Neural progenitor cell (in vitro differentiated cells): ENCODE measurements around the gene CHST9. TPM values are rescaled to one million over a fixed set of nuclear protein-coding genes. Genes with fewer than 3 reads are reported as not detected.

Experiments used
- DNase-seq: peaks from one replicate; pipeline ENCODE4 v3.0.0-alpha.2; 2016; ENCODE audit warnings: low spot score
- H2AFZ ChIP-seq: fragments of 200-600 bp; sonication (generic); replicated peaks from 2 replicates; pipeline ENCODE4 v1.6.1; 2016; ENCODE audit warnings: antibody characterized with exemption
- H3F3A ChIP-seq: fragments of 200-600 bp; sonication (generic); 2 replicates; pipeline ENCODE4 v1.6.1; 2016; ENCODE audit warnings: antibody characterized with exemption, low read depth
- H3K27ac ChIP-seq: fragments of 200-600 bp; sonication (generic); 2 replicates; pipeline ENCODE4 v1.5.1; 2016; ENCODE audit warnings: mild to moderate bottlenecking
- H3K27me3 ChIP-seq: fragments of 200-600 bp; sonication (generic); 2 replicates; pipeline ENCODE4 v1.6.1; 2016; ENCODE audit warnings: mild to moderate bottlenecking, moderate library complexity
- H3K36me3 ChIP-seq: fragments of 200-600 bp; sonication (generic); 2 replicates; pipeline ENCODE4 v1.5.1; 2016
- H3K4me1 ChIP-seq: fragments of 200-600 bp; sonication (generic); 2 replicates; pipeline ENCODE4 v1.6.1; 2016; ENCODE audit warnings: mixed run types
- H3K4me2 ChIP-seq: fragments of 200-600 bp; sonication (generic); 2 replicates; pipeline ENCODE4 v1.6.1; 2016
- H3K4me3 ChIP-seq: fragments of 200-600 bp; sonication (generic); 2 replicates; pipeline ENCODE4 v1.5.1; 2016
- H3K79me2 ChIP-seq: fragments of 200-600 bp; sonication (generic); 2 replicates; pipeline ENCODE4 v1.6.1; 2016; ENCODE audit warnings: low read depth
- H3K9ac ChIP-seq: fragments of 200-600 bp; sonication (generic); 2 replicates; pipeline ENCODE4 v1.6.1; 2016
- H3K9me3 ChIP-seq: fragments of 200-600 bp; sonication (generic); 2 replicates; pipeline ENCODE4 v1.5.1; 2016; ENCODE audit warnings: low read depth
- H4K20me1 ChIP-seq: fragments of 200-600 bp; sonication (generic); 2 replicates; pipeline ENCODE4 v1.6.1; 2016; ENCODE audit warnings: low read depth
- H3K27ac Mint-ChIP-seq: 3 replicates; pipeline ENCODE4 v1.8.0; 2021; ENCODE audit warnings: mixed read lengths
- H3K27me3 Mint-ChIP-seq: 2 replicates; pipeline ENCODE4 v1.8.0; 2022; ENCODE audit warnings: low read depth, mild to moderate bottlenecking, inconsistent platforms, moderate library complexity, mixed read lengths; ENCODE audit not compliant: insufficient read depth
- H3K36me3 Mint-ChIP-seq: 3 replicates; pipeline ENCODE4 v1.8.0; 2021; ENCODE audit warnings: mixed read lengths
- H3K4me1 Mint-ChIP-seq: 3 replicates; pipeline ENCODE4 v1.8.0; 2021; ENCODE audit warnings: mixed read lengths
- H3K4me3 Mint-ChIP-seq: 3 replicates; pipeline ENCODE4 v1.8.0; 2021; ENCODE audit warnings: mild to moderate bottlenecking, moderate library complexity, mixed read lengths
- H3K9me3 Mint-ChIP-seq: 3 replicates; pipeline ENCODE4 v1.8.0; 2020; ENCODE audit warnings: mixed read lengths
- EZH2 ChIP-seq: fragments of 200-600 bp; sonication (generic); IDR thresholded peaks from 2 replicates; pipeline ENCODE4 v1.6.1; 2017; ENCODE audit warnings: antibody characterized with exemption, mild to moderate bottlenecking, moderate library complexity
- EZH2phosphoT487 ChIP-seq: fragments of 200-600 bp; sonication (generic); IDR thresholded peaks from 2 replicates; pipeline ENCODE4 v1.6.1; 2017; ENCODE audit warnings: antibody characterized with exemption
- total RNA-seq: library from RNA; depleted of rRNA; stranded (reverse); fragments of >200 nt; gene quantifications from 2 replicates; pipeline ENCODE4 v1.2.3, GENCODE V29; 2015; ENCODE audit warnings: low replicate concordance
- TF ChIP-seq, protein P1 (sequence below): fragments of 200-600 bp; sonication (generic); IDR thresholded peaks from 2 replicates; pipeline ENCODE4 v1.5.1; 2017; ENCODE audit warnings: antibody characterized with exemption, mild to moderate bottlenecking

Gene CHST9
- total RNA-seq, 1 donor from 2014 or later = 1.3 TPM

DNA sequence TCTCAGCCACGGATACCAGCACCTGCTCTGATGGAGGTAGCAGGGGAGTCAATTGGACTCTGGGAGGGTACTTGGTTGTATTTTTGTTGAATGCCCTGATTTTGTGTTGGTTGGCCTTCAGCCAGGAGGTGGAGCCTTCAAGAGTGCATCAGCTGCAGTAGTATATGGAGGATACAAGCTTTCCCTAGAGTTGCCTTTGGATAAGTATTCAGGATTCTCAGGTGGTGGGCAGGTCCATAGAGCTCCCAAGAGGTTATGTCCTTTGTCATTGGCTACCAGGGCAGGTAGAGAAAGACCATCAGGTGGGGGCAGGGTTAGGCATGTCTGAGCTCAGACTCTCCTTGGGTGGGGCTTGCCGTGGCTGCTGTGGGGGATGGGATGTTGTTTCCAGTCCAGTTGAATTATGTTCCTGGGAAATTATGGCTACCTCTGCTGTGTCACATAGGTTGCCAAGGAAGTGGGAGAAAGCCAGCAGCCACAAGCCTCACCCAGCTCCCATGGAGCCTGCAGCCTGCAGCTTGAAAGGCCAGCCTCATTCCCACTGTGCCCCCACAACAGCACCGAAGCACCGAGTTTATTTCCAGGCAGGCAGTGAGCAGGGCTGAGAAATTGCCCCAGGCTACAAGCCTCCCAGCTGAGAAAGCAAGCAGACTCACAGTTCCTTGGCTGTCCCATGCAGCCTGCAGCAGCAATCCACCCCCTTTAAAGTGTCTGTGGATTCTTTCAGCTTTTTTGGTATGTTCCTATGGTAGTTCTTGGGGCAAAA, 38.6 kb upstream of the CHST9 start:
- Histone ChIP-seq H3K4me1 (peaks cover 7% of the 10 kb centered on the region), H3K9me3 (no peaks in the 10 kb centered on the region), H3F3A (no peaks in the 10 kb centered on the region), H2AFZ (peak overlapping the region; percentile 68), H4K20me1 (no peaks in the 10 kb centered on the region), H3K4me2 (no peak overlapping the region), H3K36me3 (no peaks in the 10 kb centered on the region), H3K4me3 (no peak overlapping the region), H3K9ac (no peak overlapping the region), H3K27ac (no peak overlapping the region), H3K79me2 (no peaks in the 10 kb centered on the region), H3K27me3 (no peaks in the 10 kb centered on the region)
- TF ChIP-seq EZH2 = no peak
- TF ChIP-seq, protein P1, sequence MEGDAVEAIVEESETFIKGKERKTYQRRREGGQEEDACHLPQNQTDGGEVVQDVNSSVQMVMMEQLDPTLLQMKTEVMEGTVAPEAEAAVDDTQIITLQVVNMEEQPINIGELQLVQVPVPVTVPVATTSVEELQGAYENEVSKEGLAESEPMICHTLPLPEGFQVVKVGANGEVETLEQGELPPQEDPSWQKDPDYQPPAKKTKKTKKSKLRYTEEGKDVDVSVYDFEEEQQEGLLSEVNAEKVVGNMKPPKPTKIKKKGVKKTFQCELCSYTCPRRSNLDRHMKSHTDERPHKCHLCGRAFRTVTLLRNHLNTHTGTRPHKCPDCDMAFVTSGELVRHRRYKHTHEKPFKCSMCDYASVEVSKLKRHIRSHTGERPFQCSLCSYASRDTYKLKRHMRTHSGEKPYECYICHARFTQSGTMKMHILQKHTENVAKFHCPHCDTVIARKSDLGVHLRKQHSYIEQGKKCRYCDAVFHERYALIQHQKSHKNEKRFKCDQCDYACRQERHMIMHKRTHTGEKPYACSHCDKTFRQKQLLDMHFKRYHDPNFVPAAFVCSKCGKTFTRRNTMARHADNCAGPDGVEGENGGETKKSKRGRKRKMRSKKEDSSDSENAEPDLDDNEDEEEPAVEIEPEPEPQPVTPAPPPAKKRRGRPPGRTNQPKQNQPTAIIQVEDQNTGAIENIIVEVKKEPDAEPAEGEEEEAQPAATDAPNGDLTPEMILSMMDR = no peak
- no peak for TF ChIP-seq EZH2phosphoT487
- peaks cover 9% of the 10 kb centered on the region for H3K27me3 Mint-ChIP-seq
- DNase-seq = peak; percentile 3
- no peak overlapping the region for H3K27ac Mint-ChIP-seq
- no peaks in the 10 kb centered on the region for H3K36me3 Mint-ChIP-seq
- no peak overlapping the region for H3K4me3 Mint-ChIP-seq
- H3K9me3 Mint-ChIP-seq = peaks cover 9% of the 10 kb centered on the region
- H3K4me1 Mint-ChIP-seq = peaks cover 13% of the 10 kb centered on the region

DNA sequence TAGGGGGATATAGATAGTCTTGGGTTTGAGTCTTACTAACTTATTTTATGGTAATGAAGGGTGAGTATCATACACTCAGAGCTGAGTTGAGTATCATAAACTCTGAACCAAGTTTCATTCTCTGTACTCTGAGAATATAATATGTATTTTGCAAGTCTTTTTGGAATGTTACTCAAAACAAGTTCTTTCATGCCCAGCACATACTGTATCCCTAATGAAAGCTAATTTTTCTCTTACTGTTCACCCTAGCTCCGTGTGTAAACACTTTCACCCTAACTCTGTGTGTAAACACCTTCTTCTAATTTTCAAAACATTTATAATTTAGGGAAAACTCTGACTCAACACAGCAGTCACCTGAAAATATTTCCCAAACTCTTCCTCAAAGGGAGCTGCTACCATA, 29.7 kb upstream of the CHST9 start:
- no peak overlapping the region for H3K4me3 ChIP-seq
- H3K36me3 Mint-ChIP-seq = peaks cover 2% of the 10 kb centered on the region
- H3K9me3 ChIP-seq = no peaks in the 10 kb centered on the region
- peaks cover 11% of the 10 kb centered on the region for H3K27me3 Mint-ChIP-seq
- TF ChIP-seq EZH2 = no peak
- TF ChIP-seq EZH2phosphoT487 = no peak
- TF ChIP-seq, protein P1 = no peak
- H3K4me1 ChIP-seq = peaks cover 5% of the 10 kb centered on the region
- H3K4me2 ChIP-seq = no peak overlapping the region
- no peaks in the 10 kb centered on the region for H3K79me2 ChIP-seq
- peaks cover 7% of the 10 kb centered on the region for H3K9me3 Mint-ChIP-seq
- H3K27ac ChIP-seq = no peak overlapping the region
- H2AFZ ChIP-seq = no peak overlapping the region
- no peak overlapping the region for H3K27ac Mint-ChIP-seq
- no peaks in the 10 kb centered on the region for H3K27me3 ChIP-seq
- no peaks in the 10 kb centered on the region for H3K36me3 ChIP-seq
- H3K4me3 Mint-ChIP-seq = no peak overlapping the region
- no peak overlapping the region for H3K9ac ChIP-seq
- no peaks in the 10 kb centered on the region for H3F3A ChIP-seq
- peaks cover 12% of the 10 kb centered on the region for H3K4me1 Mint-ChIP-seq
- no peaks in the 10 kb centered on the region for H4K20me1 ChIP-seq
- DNase-seq = no peak

DNA sequence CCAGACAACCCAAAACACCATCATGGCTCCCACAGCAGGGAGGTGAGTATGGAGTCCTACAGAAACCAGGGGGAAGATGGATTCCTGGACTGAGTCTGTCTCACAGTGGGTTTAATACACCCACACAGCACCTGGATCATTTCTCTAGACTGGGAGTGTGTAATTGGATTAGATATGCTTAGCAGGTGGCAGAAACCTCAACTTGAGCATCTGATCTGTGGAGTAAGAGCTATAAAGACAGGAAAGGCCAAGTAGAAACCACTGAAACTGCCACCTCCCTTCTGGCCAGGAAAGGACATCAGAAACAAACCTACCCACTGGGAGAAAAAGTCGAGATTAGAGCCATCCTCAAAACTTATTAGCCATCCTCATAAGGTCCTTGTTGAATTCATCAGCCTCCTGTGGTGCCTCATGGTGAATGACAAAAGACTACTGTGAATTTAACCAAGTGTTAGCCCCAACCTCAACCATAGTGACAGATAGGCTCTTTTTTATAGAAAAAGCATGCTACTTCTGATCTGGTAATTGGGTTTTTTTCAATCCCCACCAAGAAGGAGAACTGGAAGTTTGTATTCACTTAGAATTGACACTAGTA, 28.1 kb upstream of the CHST9 start:
- Histone ChIP-seq H3K4me1 (peaks cover 5% of the 10 kb centered on the region), H3K79me2 (no peaks in the 10 kb centered on the region), H3K36me3 (no peaks in the 10 kb centered on the region), H3K9ac (no peak overlapping the region), H3K9me3 (no peaks in the 10 kb centered on the region), H2AFZ (no peak overlapping the region), H3K4me3 (no peak overlapping the region), H3K27me3 (no peaks in the 10 kb centered on the region), H3F3A (no peaks in the 10 kb centered on the region), H4K20me1 (no peaks in the 10 kb centered on the region), H3K27ac (no peak overlapping the region), H3K4me2 (no peak overlapping the region)
- H3K4me1 Mint-ChIP-seq = peaks cover 12% of the 10 kb centered on the region
- DNase-seq = no peak
- H3K27ac Mint-ChIP-seq = peak overlapping the region; percentile 6
- H3K4me3 Mint-ChIP-seq = no peak overlapping the region
- no peak for TF ChIP-seq EZH2
- TF ChIP-seq EZH2phosphoT487 = no peak
- TF ChIP-seq, protein P1 = no peak
- peaks cover 9% of the 10 kb centered on the region for H3K27me3 Mint-ChIP-seq
- H3K36me3 Mint-ChIP-seq = peaks cover 2% of the 10 kb centered on the region
- peaks cover 7% of the 10 kb centered on the region for H3K9me3 Mint-ChIP-seq
